ENCODE data around the gene OR6M1.

- TF ChIP-seq CTCF (IDR thresholded peaks at IDR 0.05), result no peak
- TF ChIP-seq POLR2A (IDR thresholded peaks at IDR 0.05), result no peak
These were observed 32.5 kb upstream of the OR6M1 start for GRCh38 chr11:123838659-123839058.

Measured in thyroid gland (tissue), 4 donors.